Limb (tissue), 2 donors: Measurements from ENCODE around the gene LMBR1L.
A peak's percentile ranks its signal among the peaks of the same experiment; 100 is the strongest.
"Not testable (repeated sequence)": the region's sequence is repeated elsewhere in the genome, so short reads cannot be mapped to it uniquely, and the experiment has no call there.

Experiments used
- DNase-seq, 2 donors: peaks; one replicate each; pipeline ENCODE4 v3.0.0-alpha.2; 2016; ENCODE audit errors: extremely low spot score in 2 of 2

The LMBR1L gene

DNA sequence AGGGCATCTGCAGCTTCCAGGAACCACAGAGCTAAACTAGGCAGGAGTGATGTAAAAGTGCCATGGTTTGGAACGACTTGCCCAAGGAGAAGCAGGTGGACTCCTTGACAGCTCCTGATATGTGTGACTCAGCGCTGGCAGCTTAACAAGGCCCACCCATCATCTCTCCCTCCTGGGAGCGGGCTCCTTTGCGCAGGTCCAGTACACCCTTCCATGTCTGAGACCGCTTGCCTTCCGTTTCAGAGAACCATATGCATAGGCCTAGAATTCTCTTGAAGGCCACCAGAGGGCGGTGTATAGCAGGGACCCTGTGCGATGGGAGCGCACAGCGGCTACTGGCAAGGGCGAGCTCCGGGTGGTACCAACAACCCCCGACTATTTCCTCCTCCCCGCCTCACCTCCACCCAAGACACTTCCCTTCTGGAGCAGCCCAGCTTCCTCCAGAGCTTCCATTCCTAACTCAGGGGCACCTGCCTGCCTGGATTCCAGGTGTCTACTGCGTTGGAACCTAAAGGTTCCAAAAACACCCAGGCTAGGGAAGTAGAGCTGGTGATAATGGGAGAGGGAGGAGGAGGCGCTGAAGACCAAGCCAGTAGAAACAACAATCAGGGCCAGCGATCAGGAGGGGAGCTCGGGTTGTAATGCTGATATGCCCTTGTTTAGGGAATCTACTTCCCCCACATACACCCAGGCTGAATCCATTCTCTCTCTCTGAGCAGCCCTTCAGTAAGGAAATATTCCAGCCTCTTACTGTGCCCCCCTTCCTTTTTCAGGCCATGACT is 22.3 kb downstream of the LMBR1L start:
- DNase-seq, result peak; percentile 81 to 86

DNA sequence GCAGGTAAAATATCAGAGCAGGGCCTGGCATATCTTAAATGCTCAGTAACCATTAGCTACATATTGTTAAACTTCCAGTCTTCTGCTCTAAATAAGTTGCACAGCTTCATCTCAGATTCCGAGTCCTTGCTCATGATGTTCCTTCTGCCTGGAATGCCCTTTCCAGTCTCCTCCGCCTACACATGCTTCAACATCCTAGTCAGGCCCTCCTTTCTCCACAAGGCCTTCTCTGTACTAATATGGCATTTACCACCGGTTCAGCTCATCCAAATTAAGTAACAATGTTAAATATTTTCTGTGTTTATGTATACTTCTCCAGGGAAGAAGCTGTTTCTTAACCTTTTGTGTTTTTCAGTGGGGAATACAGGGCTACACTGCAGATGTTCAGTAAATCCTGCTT is 24.5 kb downstream of the LMBR1L start:
- DNase-seq, result no peak

GRCh38 chr12:49084438-49084837 is 26.2 kb downstream of the LMBR1L start:
- no peak for DNase-seq

DNA sequence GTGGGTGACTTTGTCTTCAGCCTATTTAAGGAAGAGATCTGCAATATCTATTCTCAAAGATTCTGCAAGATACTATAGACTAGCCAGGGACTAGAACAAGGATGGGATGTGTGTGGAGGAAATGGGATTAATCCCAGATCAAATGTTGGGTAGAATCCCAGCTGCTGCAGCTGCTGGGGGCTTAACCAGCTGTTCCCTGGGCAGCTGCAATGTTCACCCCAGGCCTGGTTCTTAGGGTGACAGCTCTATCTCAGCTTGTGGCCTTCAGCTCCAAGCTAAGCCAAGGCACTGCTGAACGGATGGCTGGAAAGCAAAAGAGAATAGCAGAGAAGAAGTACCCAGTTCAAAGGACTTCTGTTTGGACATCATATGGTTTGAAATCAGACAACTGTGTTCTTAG is 30.9 kb downstream of the LMBR1L start:
- DNase-seq, result peak; percentile 52 to 55

DNA sequence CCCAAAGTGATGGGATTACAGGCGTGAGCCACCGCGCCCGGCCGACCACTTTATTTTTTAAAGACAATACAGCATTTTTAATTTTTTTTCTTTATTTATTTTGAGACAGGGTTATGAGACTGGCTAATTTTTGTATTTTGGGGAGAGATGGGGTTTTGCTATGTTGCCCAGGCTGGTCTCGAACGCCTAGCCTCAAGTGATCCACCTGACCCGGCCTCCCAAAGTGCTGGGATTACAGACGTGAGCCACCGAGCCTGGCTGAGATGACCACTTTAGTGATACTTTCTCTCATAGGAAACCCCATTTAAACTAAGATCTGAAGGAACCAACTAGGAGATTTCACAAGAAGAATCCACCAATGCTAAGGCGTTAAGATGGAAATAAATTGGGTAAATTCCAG is 39.7 kb downstream of the LMBR1L start:
- DNase-seq, result no peak

GRCh38 chr12:49069507-49070346 is 40.9 kb downstream of the LMBR1L start, which contains the start of gene RHEBL1:
TSS of gene RHEBL1 (minus strand) at chr12:49069979. CDS start at chr12:49069785, 194 bp downstream.
- DNase-seq, result peak; percentile 97

DNA sequence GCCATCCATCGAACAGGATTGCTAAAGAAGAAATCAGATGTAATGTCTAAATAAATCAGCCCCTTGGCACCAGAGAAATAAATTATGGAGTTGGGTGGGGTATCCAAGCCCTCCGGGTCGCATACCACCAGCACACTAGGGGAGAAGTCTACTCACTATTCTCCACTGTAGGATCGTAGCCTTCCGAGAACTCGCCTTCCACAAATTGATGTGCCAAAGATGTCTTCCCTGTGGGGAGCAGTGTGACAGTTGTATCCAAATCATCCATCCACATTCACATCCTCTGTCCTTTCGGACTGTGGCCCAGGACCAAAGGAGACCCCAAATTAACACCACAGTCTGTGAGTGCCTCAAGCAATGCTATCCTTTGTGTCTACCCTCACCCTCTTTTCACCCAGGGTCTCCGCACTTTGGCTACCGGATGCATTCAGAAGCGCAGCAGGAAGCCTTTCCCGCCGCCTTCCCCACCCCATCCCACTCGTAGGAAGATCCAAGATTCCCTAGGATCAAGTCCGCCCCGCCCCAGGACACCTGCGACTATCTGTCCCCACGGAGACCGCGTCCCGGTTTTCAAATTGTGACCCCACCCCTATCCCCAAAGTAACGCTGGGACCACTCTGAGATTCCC is 41.7 kb downstream of the LMBR1L start:
- DNase-seq, result no peak

DNA sequence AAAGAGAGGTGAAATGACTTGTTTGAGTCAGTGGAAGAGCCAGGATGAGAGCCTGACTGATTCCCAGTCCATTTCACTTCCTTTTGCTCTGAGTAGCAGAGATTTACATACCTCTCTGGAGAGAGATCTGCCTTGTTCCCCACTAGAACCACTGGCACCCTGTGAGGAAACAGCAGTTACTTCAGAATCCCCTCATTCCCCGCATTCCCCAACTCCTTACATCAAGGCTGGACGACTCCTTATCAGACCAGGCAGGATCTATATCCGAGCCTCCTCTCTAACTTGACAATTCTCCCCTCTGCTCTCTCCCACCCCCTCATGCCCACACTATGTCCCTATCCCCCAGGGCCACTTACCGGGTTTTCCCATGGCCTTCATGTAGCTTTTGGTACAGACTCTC is 44.5 kb downstream of the LMBR1L start:
- DNase-seq, result no peak

DNA sequence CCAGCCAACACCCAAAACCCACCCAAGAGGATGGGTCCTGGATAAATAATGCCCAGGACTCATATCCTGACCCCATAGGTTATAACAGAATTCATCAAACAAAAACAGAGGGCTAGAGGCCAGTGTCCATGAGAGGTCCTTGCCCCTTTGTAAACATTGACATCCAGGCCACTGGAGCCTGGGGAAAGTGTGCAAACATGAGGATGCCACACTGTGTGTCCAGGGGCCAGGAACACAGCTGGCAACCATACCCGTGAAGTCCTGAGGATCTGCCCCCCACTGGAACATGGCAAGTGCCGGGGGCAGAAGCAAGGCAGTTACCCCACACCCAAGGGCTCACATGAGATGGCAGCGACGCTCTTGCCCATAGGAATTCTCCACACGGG is 45.9 kb downstream of the LMBR1L start:
- DNase-seq, result no peak

DNA sequence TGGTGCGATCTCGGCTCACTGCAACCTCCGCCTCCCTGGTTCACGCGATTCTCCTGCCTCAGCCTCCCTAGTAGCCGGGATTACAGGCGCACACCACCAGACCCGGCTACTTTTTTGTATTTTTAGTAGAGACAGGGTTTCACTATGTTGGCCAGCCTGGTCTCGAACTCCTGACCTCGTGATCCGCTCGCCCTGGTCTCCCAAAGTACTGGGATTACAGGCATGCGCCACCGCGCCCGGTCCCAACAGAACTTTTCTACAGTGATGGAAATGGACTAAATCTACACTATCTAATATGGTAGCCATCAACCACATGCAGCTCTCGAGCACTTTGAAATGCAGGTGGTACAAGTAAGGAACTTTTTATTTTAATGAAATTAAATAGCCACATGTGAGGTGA is 48.7 kb downstream of the LMBR1L start:
- DNase-seq, result not testable (repeated sequence)

- DNase-seq, result no peak
These were observed 49.4 kb downstream of the LMBR1L start for GRCh38 chr12:49061157-49061650.

DNA sequence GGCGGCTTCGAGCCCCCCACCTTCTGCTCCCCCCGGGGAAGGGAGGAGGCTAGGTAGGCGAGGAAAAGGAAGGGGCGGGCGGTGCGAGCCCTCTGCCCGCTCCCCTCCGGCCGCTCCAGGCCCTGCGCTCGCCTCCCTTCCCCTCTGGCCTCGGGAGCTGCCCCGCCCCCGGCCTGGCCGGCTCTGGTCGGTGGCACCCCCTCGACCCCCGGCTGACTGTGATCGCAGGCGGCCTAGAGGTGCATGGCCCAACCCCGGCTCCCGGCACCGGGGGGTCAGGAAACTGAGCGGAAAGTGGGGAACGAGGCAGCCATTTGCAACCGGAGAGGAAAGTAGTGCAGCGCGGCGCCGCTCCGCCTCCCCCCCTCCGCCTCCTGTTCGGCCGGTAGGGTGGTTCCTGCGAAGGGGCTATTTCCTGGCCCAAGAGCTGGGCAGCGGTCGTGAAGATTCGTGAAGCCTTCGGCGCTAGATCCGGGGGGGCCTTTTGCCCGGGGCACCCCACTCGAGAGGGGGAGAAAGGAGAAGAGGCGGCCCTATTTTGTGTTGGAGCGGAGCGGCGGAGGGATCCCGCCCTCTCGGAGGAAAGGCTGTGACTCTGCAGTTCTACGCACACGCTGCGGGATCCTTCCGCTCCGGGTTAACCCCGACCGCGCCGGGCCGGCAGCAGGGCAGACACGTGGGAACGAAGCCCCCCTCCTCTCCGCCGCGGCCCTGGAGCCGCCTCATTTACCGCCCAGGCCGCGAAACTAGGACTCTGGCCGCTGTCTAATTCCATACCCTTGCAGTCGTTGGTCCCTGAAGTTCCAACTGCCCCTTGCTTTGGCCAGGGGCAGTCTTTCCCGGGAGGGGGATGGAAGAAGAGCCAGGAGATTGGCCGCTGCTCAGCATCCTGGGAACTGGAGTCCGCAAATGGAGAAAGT is 50.1 kb downstream of the LMBR1L start, which contains the start of gene KMT2D:
KMT2D (minus strand) TSS at position 558 of the 920 bp plus-strand sequence. CDS start 5,470 bp downstream, outside the sequence.
- peak; percentile 95 for DNase-seq

DNA sequence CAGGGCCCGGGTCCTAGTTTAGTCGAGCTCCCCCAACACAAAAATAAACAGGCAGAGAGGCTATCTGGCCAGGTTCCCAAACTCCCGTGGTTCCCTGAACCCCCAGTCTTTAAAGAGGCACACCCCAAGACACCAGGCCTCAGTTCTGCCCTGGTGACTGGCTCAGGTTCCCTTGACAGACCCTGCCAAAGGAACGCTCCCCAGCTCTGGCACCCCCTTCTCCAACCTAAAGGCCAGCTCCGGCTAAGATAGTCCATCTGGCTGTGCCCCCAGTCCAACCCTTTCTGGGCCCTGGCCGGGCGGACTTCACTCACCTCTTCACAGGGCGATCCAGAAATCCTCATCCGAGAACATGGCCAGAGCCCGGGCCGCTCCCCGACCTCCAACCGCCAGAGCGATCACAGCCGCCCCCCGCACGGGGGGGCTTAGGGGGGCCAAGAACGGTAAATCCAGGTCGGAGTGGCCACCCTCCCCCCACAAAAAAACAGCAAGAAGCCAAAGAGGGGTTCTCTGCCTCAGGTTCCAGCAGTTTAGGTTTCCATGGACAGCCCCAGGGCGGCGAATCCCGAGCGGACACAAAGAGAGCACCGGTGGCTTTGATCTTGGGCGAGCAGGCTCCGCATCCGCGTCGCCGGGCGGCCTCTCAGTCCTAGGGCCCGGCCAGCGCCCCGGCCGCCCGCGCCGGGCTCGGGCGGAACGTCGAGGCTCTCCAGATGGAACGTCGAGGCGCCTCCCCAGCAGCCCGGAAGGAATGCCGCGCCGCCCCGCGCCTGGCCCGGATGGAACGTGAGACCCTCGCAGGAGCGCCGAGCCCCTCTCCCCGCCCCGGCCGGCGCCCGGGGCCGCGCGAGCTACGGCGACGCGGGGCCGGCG is 51.1 kb downstream of the LMBR1L start:
- DNase-seq, result no peak

DNA sequence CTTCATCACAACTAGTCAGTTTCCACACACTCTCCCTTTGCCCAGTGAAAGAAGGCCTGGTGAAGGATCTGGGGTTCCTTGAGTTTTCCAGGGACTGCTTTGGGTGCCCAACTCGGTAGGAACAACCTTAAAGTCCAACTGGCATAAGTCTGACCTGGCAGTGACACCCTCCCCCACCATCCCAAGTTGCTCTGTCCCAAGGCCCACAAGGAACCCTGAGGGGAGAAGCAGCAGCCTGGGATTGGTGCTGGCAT is 51.7 kb downstream of the LMBR1L start:
- no peak for DNase-seq

- no peak for DNase-seq
These were observed 52.1 kb downstream of the LMBR1L start for GRCh38 chr12:49058366-49059044.

DNA sequence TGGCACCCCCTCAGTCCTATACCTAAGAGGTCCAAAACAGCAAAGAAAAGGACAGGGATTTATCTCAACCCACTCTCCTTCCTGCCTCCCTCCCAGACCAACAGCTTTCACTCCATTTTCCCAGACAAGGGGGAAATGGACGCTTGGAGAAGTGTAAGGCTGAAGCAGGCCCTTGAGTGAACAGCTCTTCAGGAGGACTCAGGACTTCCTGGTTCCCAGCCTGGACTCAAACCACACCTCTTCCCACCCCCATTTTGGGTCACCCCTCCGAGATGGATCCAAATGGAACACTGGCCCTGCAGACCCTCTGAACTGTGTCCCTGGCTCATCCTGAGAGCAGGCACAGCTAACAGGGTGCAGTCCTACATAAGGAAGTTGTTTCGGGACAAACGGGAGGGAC is 52.8 kb downstream of the LMBR1L start:
- no peak for DNase-seq

DNA sequence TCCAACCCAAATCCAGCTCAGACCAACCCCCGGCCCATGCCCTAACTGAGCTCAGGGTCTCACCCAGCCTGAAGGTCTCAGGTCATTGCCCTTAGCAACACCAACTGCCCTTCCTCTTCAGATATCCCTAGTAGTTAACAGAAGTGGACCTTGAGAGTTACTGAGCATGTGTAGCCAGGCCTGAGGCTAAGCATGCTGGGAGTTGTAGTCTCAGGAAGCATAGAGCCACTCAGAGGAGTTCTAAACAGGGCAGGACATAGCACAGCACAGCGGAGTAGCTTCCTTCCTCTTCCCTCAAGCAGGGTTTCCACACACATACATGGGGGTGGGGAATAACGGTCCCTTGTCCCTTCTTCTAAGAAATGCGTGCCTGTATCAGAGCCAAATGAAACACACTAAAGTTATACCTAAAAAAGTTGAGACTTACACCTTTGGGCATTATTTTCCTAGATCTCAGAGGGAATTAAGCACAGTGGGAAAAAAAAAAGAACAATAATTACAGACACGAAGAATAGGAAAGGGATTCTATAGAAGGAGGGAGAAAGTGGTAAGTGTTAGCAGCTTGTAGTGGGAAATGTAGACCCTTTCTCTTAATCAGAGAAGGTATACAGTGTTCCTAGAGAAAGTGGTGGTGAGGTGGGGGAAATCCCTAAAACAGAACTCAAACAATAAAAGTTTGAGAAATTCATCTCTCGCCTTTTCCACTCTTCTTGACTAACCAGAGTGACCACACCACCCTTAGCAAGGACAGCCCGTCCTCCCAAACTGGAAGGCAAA is 54.5 kb downstream of the LMBR1L start:
- peak in 1 of 2 donors; percentile 64 for DNase-seq

DNA sequence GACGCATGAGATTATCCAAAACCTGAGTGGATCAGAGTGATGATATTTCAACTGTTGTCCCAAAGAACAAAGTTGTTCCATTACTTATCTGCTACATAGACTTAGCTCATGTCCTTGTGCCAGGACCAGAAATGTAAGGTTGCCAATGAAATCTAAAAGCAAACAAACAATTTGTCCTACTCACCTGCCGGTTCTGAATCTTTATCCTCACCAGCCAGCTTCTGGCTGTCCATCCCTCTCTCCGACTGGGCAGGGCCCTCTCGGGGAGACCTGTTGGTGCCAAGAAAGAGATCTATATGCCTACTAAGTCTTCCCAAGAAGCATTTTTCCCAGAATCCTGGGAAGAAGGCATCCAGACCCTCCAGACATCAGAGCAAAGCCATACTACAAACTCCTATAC is 55.6 kb downstream of the LMBR1L start:
- no peak for DNase-seq

DNA sequence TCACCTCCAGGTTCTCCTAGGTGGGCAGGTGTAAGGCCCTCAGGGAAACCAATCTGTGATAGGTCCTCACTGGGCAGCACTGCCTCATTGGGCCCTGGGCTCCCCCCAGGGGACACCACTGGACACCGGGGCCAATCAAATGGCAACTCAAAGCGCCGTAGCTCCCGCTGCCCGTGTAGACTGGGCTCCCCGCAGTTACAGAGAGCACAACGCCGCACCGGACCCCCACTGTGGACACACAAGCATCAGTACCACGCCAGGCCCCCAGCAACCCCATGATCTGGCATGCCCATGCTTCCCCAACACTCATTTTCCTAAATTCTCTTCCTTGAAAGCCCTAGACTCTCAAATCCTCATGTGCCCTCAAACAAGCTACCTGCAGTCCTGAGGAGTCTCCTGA is 56.1 kb downstream of the LMBR1L start:
- no peak for DNase-seq
